Measurements from ENCODE around the gene PACSIN2. TPM values are rescaled to one million over a fixed set of nuclear protein-coding genes. Genes with fewer than 3 reads are reported as not detected.

The PACSIN2 gene
- total and polyA plus RNA-seq, 10 of the 15 experiments (the other 5 are each of a cell fraction or from before 2014, with no cell fraction given): 0.93 to 78.7 (median 46.8) TPM

DNA sequence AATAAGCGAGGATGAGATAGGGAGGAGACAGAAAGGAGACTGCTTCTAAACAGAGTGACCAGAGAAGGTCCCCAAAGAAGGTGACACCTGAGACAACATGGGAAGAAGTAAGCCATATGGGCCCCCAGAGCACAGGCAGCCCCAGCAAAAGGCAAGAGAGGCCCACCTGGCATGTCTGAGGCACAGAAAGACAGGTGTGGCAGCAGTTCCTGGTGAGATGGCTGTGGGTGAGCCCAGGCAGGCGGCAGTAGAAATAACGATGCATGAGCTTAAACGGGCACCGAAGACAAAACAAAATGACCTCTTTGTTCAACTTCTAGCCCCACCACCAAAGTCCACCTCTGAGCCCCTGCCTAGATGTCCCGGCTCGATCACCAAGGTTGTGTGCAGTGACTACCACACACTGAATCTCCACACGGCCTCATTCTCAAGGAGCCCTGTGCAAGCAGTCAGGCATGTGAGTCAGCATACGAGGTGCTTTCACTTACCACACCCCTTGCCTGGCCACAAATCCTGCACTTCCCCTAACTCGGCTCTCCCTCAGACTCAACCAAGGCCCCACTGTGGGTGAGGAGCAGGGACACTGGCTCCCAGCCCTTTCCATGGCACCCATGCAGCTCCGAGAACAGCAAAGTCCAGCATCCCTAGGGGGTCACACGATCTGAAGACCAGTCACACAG, 77.6 kb downstream of the PACSIN2 start (continued):
- TF ChIP-seq, protein P1, sequence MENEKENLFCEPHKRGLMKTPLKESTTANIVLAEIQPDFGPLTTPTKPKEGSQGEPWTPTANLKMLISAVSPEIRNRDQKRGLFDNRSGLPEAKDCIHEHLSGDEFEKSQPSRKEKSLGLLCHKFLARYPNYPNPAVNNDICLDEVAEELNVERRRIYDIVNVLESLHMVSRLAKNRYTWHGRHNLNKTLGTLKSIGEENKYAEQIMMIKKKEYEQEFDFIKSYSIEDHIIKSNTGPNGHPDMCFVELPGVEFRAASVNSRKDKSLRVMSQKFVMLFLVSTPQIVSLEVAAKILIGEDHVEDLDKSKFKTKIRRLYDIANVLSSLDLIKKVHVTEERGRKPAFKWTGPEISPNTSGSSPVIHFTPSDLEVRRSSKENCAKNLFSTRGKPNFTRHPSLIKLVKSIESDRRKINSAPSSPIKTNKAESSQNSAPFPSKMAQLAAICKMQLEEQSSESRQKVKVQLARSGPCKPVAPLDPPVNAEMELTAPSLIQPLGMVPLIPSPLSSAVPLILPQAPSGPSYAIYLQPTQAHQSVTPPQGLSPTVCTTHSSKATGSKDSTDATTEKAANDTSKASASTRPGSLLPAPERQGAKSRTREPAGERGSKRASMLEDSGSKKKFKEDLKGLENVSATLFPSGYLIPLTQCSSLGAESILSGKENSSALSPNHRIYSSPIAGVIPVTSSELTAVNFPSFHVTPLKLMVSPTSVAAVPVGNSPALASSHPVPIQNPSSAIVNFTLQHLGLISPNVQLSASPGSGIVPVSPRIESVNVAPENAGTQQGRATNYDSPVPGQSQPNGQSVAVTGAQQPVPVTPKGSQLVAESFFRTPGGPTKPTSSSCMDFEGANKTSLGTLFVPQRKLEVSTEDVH (IDR thresholded peaks at IDR 0.05; ENCODE audit: low read depth, partially characterized antibody): no peak
- peak; percentile 66 to 76; a peak in 3 of 4 replicates for TF ChIP-seq BHLHE40 (IDR thresholded peaks at IDR 0.05; ENCODE audit: borderline replicate concordance in 1 of 2, low read depth in 2 of 2, low read length in 1 of 2)
- no peak for TF ChIP-seq MAX (IDR thresholded peaks at IDR 0.05; ENCODE audit: low read depth, low read length)
- no peak for TF ChIP-seq POU2F2 (IDR thresholded peaks at IDR 0.05; ENCODE audit: borderline replicate concordance, low read depth, low read length)
- TF ChIP-seq MTA3 (IDR thresholded peaks at IDR 0.05; ENCODE audit: borderline replicate concordance, low read length): no peak
- TF ChIP-seq SUPT20H (IDR thresholded peaks at IDR 0.05; ENCODE audit: borderline replicate concordance, control insufficient read depth, low read depth, low read length): no peak
- no peak for TF ChIP-seq TAF1 (IDR thresholded peaks at IDR 0.05; ENCODE audit: borderline replicate concordance, low read depth, low read length)
- no peak for TF ChIP-seq ZZZ3 (IDR thresholded peaks at IDR 0.05; ENCODE audit: control insufficient read depth, insufficient read length, low read depth)
- TF ChIP-seq ETV6 (conservative IDR thresholded peaks at IDR 0.05 in 1 of 2, IDR thresholded peaks at IDR 0.05 in 1 of 2; ENCODE audit: borderline replicate concordance in 1 of 2, low read depth in 1 of 2): no peak
- no peak for TF ChIP-seq FOXM1 (IDR thresholded peaks at IDR 0.05; ENCODE audit: low read depth, low read length)
- peak; percentile 63; the same call in 1 of the 2 replicates for TF ChIP-seq NBN (IDR thresholded peaks at IDR 0.05)
- TF ChIP-seq ZNF384 (IDR thresholded peaks at IDR 0.05; ENCODE audit: borderline replicate concordance, low read depth, low read length): no peak
- TF ChIP-seq TCF7 (IDR thresholded peaks at IDR 0.05; ENCODE audit: borderline replicate concordance): no peak
- no peak for TF ChIP-seq REST (IDR thresholded peaks at IDR 0.05; ENCODE audit: low read depth, low read length)
- TF ChIP-seq TBL1XR1 (IDR thresholded peaks at IDR 0.05; ENCODE audit: low read depth, low read length): no peak
- no peak for TF ChIP-seq TCF3 (IDR thresholded peaks at IDR 0.05; ENCODE audit: borderline replicate concordance, insufficient read depth, low read depth, low read length)
- no peak for TF ChIP-seq SMAD5 (IDR thresholded peaks at IDR 0.05; ENCODE audit: low read depth)
- no peak for TF ChIP-seq WRNIP1 (IDR thresholded peaks at IDR 0.05; ENCODE audit: borderline replicate concordance, low read depth, low read length)
- no peak for TF ChIP-seq STAT3 (IDR thresholded peaks at IDR 0.05; ENCODE audit: low read depth, low read length)
- TF ChIP-seq NR2C2 (IDR thresholded peaks at IDR 0.05; ENCODE audit: borderline replicate concordance, control insufficient read depth, insufficient read length, low read depth): no peak
- no peak for TF ChIP-seq NFIC (IDR thresholded peaks at IDR 0.05; ENCODE audit: low read depth, low read length)
- no peak for TF ChIP-seq CBFB (IDR thresholded peaks at IDR 0.05; ENCODE audit: low read depth)
- TF ChIP-seq TCF12 (IDR thresholded peaks at IDR 0.05; ENCODE audit: low read depth, low read length): no peak
- TF ChIP-seq SMC3 (IDR thresholded peaks at IDR 0.05; ENCODE audit: borderline replicate concordance, low read length): no peak
- no peak for TF ChIP-seq RBBP5 (conservative IDR thresholded peaks at IDR 0.05)
- peak; percentile 41; the same call in 1 of the 2 replicates for TF ChIP-seq ATF7 (IDR thresholded peaks at IDR 0.05; ENCODE audit: low read depth)

Data from GM12878 (cell line).